Psoas muscle (tissue), 8 donors: Measurements from ENCODE around the gene MGAT4B. TPM values are rescaled to one million over a fixed set of nuclear protein-coding genes. Genes with fewer than 3 reads are reported as not detected.
A peak's percentile ranks its signal among the peaks of the same experiment; 100 is the strongest.

Experiments used
- ATAC-seq, 4 donors: fragments of 200-7000 bp; cut with Tn5 transposase; one replicate each; pipeline ENCODE4 v1.9.1; 2020; ENCODE audit warnings: moderate library complexity in 3 of 4, mild to moderate bottlenecking in 2 of 4
- DNase-seq, 2 donors: peaks; one replicate each; pipeline ENCODE4 v3.0.0-alpha.2; 2020
- H3K27ac ChIP-seq: fragments of 200-600 bp; one replicate; pipeline ENCODE4 v1.8.0; 2022
- H3K27me3 ChIP-seq, 3 donors: fragments of 200-600 bp in 1 of 3; one replicate each; pipeline versions ENCODE4 v1.6.1 to v1.8.0; 2013 to 2022; ENCODE audit warnings: low read length in 2 of 3, mild to moderate bottlenecking in 2 of 3, moderate library complexity in 1 of 3; ENCODE audit not compliant: insufficient read depth in 3 of 3
- H3K36me3 ChIP-seq, 2 donors: fragments of 200-600 bp in 1 of 2; one replicate each; pipeline versions ENCODE4 v1.6.1 to v1.8.0; 2013 to 2022; ENCODE audit warnings: low read depth in 1 of 2, mild to moderate bottlenecking in 1 of 2, moderate library complexity in 1 of 2; ENCODE audit not compliant: insufficient read depth in 1 of 2
- H3K4me1 ChIP-seq: fragments of 200-600 bp; one replicate; pipeline ENCODE4 v1.8.0; 2022
- H3K4me3 ChIP-seq: fragments of 200-600 bp; one replicate; pipeline ENCODE4 v1.8.0; 2022; ENCODE audit warnings: mild to moderate bottlenecking
- H3K9me3 ChIP-seq: fragments of 200-600 bp; one replicate; pipeline ENCODE4 v1.8.0; 2022
- CTCF ChIP-seq: fragments of 200-600 bp; IDR thresholded peaks from one replicate; pipeline ENCODE4 v1.8.0; 2022; ENCODE audit warnings: antibody characterized with exemption
- WGBS, 3 donors: extraction: QIAGEN DNeasy Blood & Tissue Kit; methylation state at CpG; one replicate each; pipeline versions ENCODE4 v1.1.6 to v1.1.7; 2013; 5-methylcytosine and 5-hydroxymethylcytosine counted together
- intact Hi-C, 2 donors: fragments of 100-400 bp; cut with DNase I; formaldehyde crosslinking; loops; one replicate each; pipeline versions ENCODE4 v1.11.0 to v1.14.2; 2022
- polyA plus RNA-seq, 3 donors: library from polyadenylated mRNA; stranded (reverse); fragments of 200-250 nt; gene quantifications; one replicate each; pipeline ENCODE4 v1.2.3, GENCODE V29; 2013
- total RNA-seq, 4 donors: library from RNA; stranded (reverse); fragmentation: NEBNext Ultra II Directional in 2 of 4; extraction: Animal tissue kit (Norgen Biotek cat#: 25700) in 2 of 4; gene quantifications; one replicate each; pipeline versions ENCODE4 v1.2.1 to v1.2.4, GENCODE V29; 2021 to 2023
- donor health status: healthy with polysubstance abuse.
- donor health status: DM: no; HTN: no; CAD: no; lungs with moderate emphysema.
- donor health status: Bipolar disorder and iron deficiency.
- donor health status: healthy.
- donor health status: DM: yes; HTN: yes; CAD: no.
- donor health status: DM: no; HTN: no; CAD: no.
- donor health status: DM: no; HTN: no; CAD: no.
- donor health status: DM: yes; HTN: yes; CAD: no.

The MGAT4B gene
- total and polyA plus RNA-seq, 7 donors: 29.3 to 136 (median 55.5) TPM

- 70 to 84% (median 81%) methylated on average over 3 of the region's 3 CpGs for WGBS, 3 donors
- peaks cover 15% of the 10 kb centered on the region for H3K4me1 ChIP-seq
- ATAC-seq: no peak
- intact Hi-C loops: no loop called here
- no peaks in the 10 kb centered on the region for H3K27me3 ChIP-seq
- no peak for TF ChIP-seq CTCF
- no peaks in the 10 kb centered on the region for H3K9me3 ChIP-seq
- H3K36me3 ChIP-seq: peaks cover 0 to 4% of the 10 kb centered on the region in 2 donors
- DNase-seq: no peak
- no peak overlapping the region for H3K4me3 ChIP-seq
- no peak overlapping the region for H3K27ac ChIP-seq
Observed at GRCh38 chr5:179814090-179814489, 7.4 kb upstream of the MGAT4B start.

- H3K36me3 ChIP-seq: peaks cover 0 to 4% of the 10 kb centered on the region in 2 donors
- DNase-seq: no peak
- no peak overlapping the region for H3K4me3 ChIP-seq
- no peak for TF ChIP-seq CTCF
- ATAC-seq: no peak
- H3K4me1 ChIP-seq: peaks cover 10% of the 10 kb centered on the region
- WGBS, 3 donors: 90 to 95% (median 93%) methylated on average over 5 of the region's 5 CpGs
- no peak overlapping the region for H3K27ac ChIP-seq
- intact Hi-C loops: no loop called here
- no peaks in the 10 kb centered on the region for H3K27me3 ChIP-seq
- no peaks in the 10 kb centered on the region for H3K9me3 ChIP-seq
Observed at GRCh38 chr5:179812997-179813607, 6.4 kb upstream of the MGAT4B start.

GRCh38 chr5:179812135-179812825 lies 5.6 kb upstream of the MGAT4B start:
- DNase-seq (peak in 1 of 2 donors; percentile 48), ATAC-seq (no peak)
- intact Hi-C loops: no loop called here
- 71 to 86% (median 76%) methylated on average over 27 of the region's 27 CpGs for WGBS, 3 donors
- Histone ChIP-seq H3K4me3 (no peak overlapping the region), H3K36me3 (peaks cover 0 to 4% of the 10 kb centered on the region in 2 donors), H3K27me3 (no peaks in the 10 kb centered on the region), H3K4me1 (peaks cover 11% of the 10 kb centered on the region), H3K27ac (no peak overlapping the region), H3K9me3 (no peaks in the 10 kb centered on the region)
- no peak for TF ChIP-seq CTCF

- Histone ChIP-seq H3K9me3 (no peaks in the 10 kb centered on the region), H3K36me3 (peaks cover 0 to 7% of the 10 kb centered on the region in 2 donors), H3K27me3 (no peaks in the 10 kb centered on the region), H3K4me1 (peaks cover 41% of the 10 kb centered on the region), H3K4me3 (peak overlapping the region; percentile 97), H3K27ac (peak overlapping the region; percentile 96)
- ATAC-seq: peak; percentile 27 to 40 (median 34)
- DNase-seq: peak; percentile 54 to 78
- intact Hi-C loops: loop anchor here in 1 of 2 donors (10.0 kb wide), 2 partner anchors 99 to 289 kb away; partner anchors contain the start of gene TBC1D9B
- TF ChIP-seq CTCF: no peak
- WGBS, 3 donors: 4 to 14% (median 5%) methylated on average over 31 to 65 of the region's 65 CpGs
Observed at GRCh38 chr5:179805529-179806249, 977 bp downstream of the MGAT4B start.
